Temporal lobe (tissue), 1 donor: ENCODE data around the gene GLT8D2. TPM values are rescaled to one million over a fixed set of nuclear protein-coding genes. Genes with fewer than 3 reads are reported as not detected.

Source experiments
- total RNA-seq: library from RNA; depleted of rRNA; stranded (reverse); fragments of >200 nt; gene quantifications from one replicate; pipeline ENCODE4 v1.2.3, GENCODE V29; 2014

The GLT8D2 gene
- total RNA-seq, 1 donor from 2014 or later = 9.6 TPM

Other genes starting within 250 kb of the GLT8D2 start
- 21.9 TPM for gene NT5DC3, start 209.0 kb downstream of the GLT8D2 start, total RNA-seq
- gene HSP90B1, start 119.8 kb downstream of the GLT8D2 start, total RNA-seq = 162 TPM
- 42.8 TPM for gene TDG, start 84.3 kb downstream of the GLT8D2 start, total RNA-seq
- gene HCFC2, start 14.3 kb upstream of the GLT8D2 start, total RNA-seq = 48.4 TPM
- 31.0 TPM for gene NFYB, start 88.0 kb upstream of the GLT8D2 start, total RNA-seq
- 73.0 TPM for gene TXNRD1, start 165.6 kb upstream of the GLT8D2 start, total RNA-seq